HepG2 (cell line): ENCODE results near the gene NFKB1. TPM values are rescaled to one million over a fixed set of nuclear protein-coding genes. Genes with fewer than 3 reads are reported as not detected.

Experiments
- HDAC1 ChIP-seq: sonication (generic); formaldehyde crosslinking; IDR thresholded peaks from 2 replicates; pipeline ENCODE4 v1.5.1; 2020; ENCODE audit warnings: mild to moderate bottlenecking, missing genetic modification reagents
- HNF1A ChIP-seq, 2 experiments: sonication (generic) in 1 of 2; formaldehyde crosslinking in 1 of 2; IDR thresholded peaks; 2 replicates each; pipeline versions ENCODE4 v1.4.0 to v1.6.1; 2016 to 2020; ENCODE audit warnings: borderline replicate concordance in 1 of 2, low read depth in 1 of 2, mild to moderate bottlenecking in 1 of 2, missing genetic modification reagents in 1 of 2
- MNT ChIP-seq: fragments of 450-650 bp; IDR thresholded peaks from 2 replicates; pipeline ENCODE4 v1.6.1; 2016
- SIX4 ChIP-seq: sonication (generic); formaldehyde crosslinking; IDR thresholded peaks from 2 replicates; pipeline ENCODE4 v1.4.0; 2020; ENCODE audit warnings: missing genetic modification reagents
- ZNF503 ChIP-seq: sonication (generic); formaldehyde crosslinking; IDR thresholded peaks from 2 replicates; pipeline ENCODE4 v1.4.0; 2020; ENCODE audit warnings: missing genetic modification reagents
- ZNF644 ChIP-seq: IDR thresholded peaks from 2 replicates; pipeline ENCODE4 v1.6.1; 2016; ENCODE audit warnings: low read depth
- polyA plus RNA-seq, 8 experiments: library from polyadenylated mRNA; depleted of rRNA in 3 of 8; stranded (reverse) in 7 of 8; unstranded in 1 of 8; fragments of >200 nt; fragmentation: Illumina TruSeq in 4 of 8; extraction: Trizol in 4 of 8; gene quantifications; 2 replicates each; pipeline versions ENCODE4 v1.2.1 to v1.2.3, GENCODE V29; 2011 to 2016; ENCODE audit warnings: low read depth in 4 of 8, missing spikeins in 1 of 8, mixed read lengths in 1 of 8; ENCODE audit not compliant: insufficient read depth in 1 of 8
- total RNA-seq, 5 experiments: library from RNA; depleted of rRNA; stranded (reverse); fragments of >200 nt; fragmentation: Illumina TruSeq; extraction: Trizol; gene quantifications; 2 replicates each; pipeline ENCODE4 v1.2.3, GENCODE V29; 2016; ENCODE audit warnings: low read depth in 1 of 5

The NFKB1 gene
- total and polyA plus RNA-seq, 2 of the 13 experiments (the other 11 are each of a cell fraction or from before 2014, with no cell fraction given) = 15.4 to 31.6 TPM

- TF ChIP-seq MNT = no peak
- no peak for TF ChIP-seq ZNF503
- TF ChIP-seq HNF1A (IDR thresholded peaks at IDR 0.05; ENCODE audit: low read depth) = no peak
- TF ChIP-seq HNF1A (CRISPR knock-in tag; IDR thresholded peaks at IDR 0.05; ENCODE audit: borderline replicate concordance) = no peak
- no peak for TF ChIP-seq SIX4 (CRISPR knock-in tag)
- TF ChIP-seq ZNF644 = no peak
- TF ChIP-seq HDAC1 (CRISPR knock-in tag) = no peak
Observed at GRCh38 chr4:102505708-102506107, 4.5 kb downstream of the NFKB1 start (continued).
